K562 (cell line): ENCODE results near the gene NAA50. TPM values are rescaled to one million over a fixed set of nuclear protein-coding genes. Genes with fewer than 3 reads are reported as not detected.
A peak's percentile ranks its signal among the peaks of the same experiment; 100 is the strongest.

Experiments used
- CEBPG ChIP-seq, 3 experiments: fragments of 200-800 bp in 1 of 3; sonication (Bioruptor generic) in 1 of 3; sonication (generic) in 1 of 3; formaldehyde crosslinking in 1 of 3; IDR thresholded peaks in 2 of 3; conservative IDR thresholded peaks in 1 of 3; 2 replicates each; pipeline versions ENCODE4 v1.6.1 to v1.8.0; 2016 to 2022; ENCODE audit warnings: missing compliant biosample characterization in 2 of 3, missing genetic modification characterization in 2 of 3, mild to moderate bottlenecking in 1 of 3, missing genetic modification reagents in 1 of 3
- CHCHD3 ChIP-seq: fragments of 250-450 bp; sonication (Bioruptor Pico); IDR thresholded peaks from 2 replicates; pipeline ENCODE4 v2.1.2; 2022; ENCODE audit warnings: mild to moderate bottlenecking
- ESRRA ChIP-seq: fragments of 450-650 bp; IDR thresholded peaks from 2 replicates; pipeline ENCODE4 v1.6.1; 2014; ENCODE audit warnings: low read depth, mild to moderate bottlenecking, moderate library complexity, borderline replicate concordance
- FOXJ2 ChIP-seq: fragments of 200-800 bp; sonication (Bioruptor generic); IDR thresholded peaks from 2 replicates; pipeline ENCODE4 v1.6.1; 2016; ENCODE audit warnings: missing genetic modification characterization, missing compliant biosample characterization
- HEY1 ChIP-seq: fragments of 250-450 bp; sonication (Bioruptor Pico); IDR thresholded peaks from 2 replicates; pipeline ENCODE4 v1.5.0; 2020; ENCODE audit warnings: mild to moderate bottlenecking, moderate library complexity, borderline replicate concordance
- HNRNPL ChIP-seq: fragments of 200-400 bp; formaldehyde crosslinking; IDR thresholded peaks from 2 replicates; pipeline ENCODE4 v1.6.1; 2017; ENCODE audit warnings: low read depth, mild to moderate bottlenecking, low read length
- ILK ChIP-seq: fragments of 450-650 bp; IDR thresholded peaks from 2 replicates; pipeline ENCODE4 v1.6.1; 2016; ENCODE audit warnings: missing genetic modification characterization, low read depth, mild to moderate bottlenecking, missing compliant biosample characterization, moderate library complexity, borderline replicate concordance
- JUND ChIP-seq, 2 experiments: IDR thresholded peaks; 2 replicates in 1 of 2; 3 replicates in 1 of 2; pipeline ENCODE4 v1.6.1; 2011; ENCODE audit warnings: borderline replicate concordance in 2 of 2, low read depth in 2 of 2, low read length in 2 of 2, improper control_type of control experiment in 1 of 2, missing biosample characterization in 1 of 2, missing genetic modification characterization in 1 of 2, missing genetic modification reagents in 1 of 2
- KLF1 ChIP-seq: fragments of 450-650 bp; IDR thresholded peaks from 2 replicates; pipeline ENCODE4 v1.6.1; 2016; ENCODE audit warnings: missing genetic modification characterization, missing compliant biosample characterization
- MAZ ChIP-seq, 2 experiments: fragments of 450-650 bp in 1 of 2; sonication (generic) in 1 of 2; formaldehyde crosslinking; IDR thresholded peaks in 1 of 2; conservative IDR thresholded peaks in 1 of 2; 2 replicates each; pipeline versions ENCODE4 v1.4.0 to v1.5.0; 2020; ENCODE audit warnings: mild to moderate bottlenecking in 1 of 2, missing genetic modification reagents in 1 of 2
- NBN ChIP-seq: fragments of 450-650 bp; IDR thresholded peaks from 2 replicates; pipeline ENCODE4 v1.6.1; 2016; ENCODE audit warnings: low read depth, mild to moderate bottlenecking
- NFRKB ChIP-seq: fragments of 450-650 bp; IDR thresholded peaks from 2 replicates; pipeline ENCODE4 v1.6.1; 2016; ENCODE audit warnings: low read depth
- NRF1 ChIP-seq, 2 experiments: fragments of 450-650 bp; IDR thresholded peaks in 1 of 2; conservative IDR thresholded peaks in 1 of 2; 2 replicates each; pipeline ENCODE4 v1.6.1; 2014; ENCODE audit warnings: mild to moderate bottlenecking in 2 of 2
- PCBP1 ChIP-seq: fragments of 200-400 bp; formaldehyde crosslinking; IDR thresholded peaks from 2 replicates; pipeline ENCODE4 v1.6.1; 2018; ENCODE audit warnings: mild to moderate bottlenecking, low read depth, low read length; ENCODE audit not compliant: poor library complexity, severe bottlenecking
- PCBP2 ChIP-seq: fragments of 200-400 bp; formaldehyde crosslinking; IDR thresholded peaks from 2 replicates; pipeline ENCODE4 v1.6.1; 2018; ENCODE audit warnings: low read length, low read depth, mild to moderate bottlenecking, moderate library complexity; ENCODE audit not compliant: poor library complexity, severe bottlenecking
- PML ChIP-seq: IDR thresholded peaks from 2 replicates; pipeline ENCODE4 v1.6.1; 2012; ENCODE audit warnings: low read length, inconsistent platforms
- POLR2A ChIP-seq: fragments of 450-650 bp; conservative IDR thresholded peaks from 2 replicates; pipeline ENCODE4 v1.6.1; 2016
- RB1 ChIP-seq: fragments of 450-650 bp; IDR thresholded peaks from 2 replicates; pipeline ENCODE4 v1.6.1; 2017; ENCODE audit warnings: low read depth, mild to moderate bottlenecking
- SIN3A ChIP-seq, 2 experiments: fragments of 150-350 bp in 1 of 2; IDR thresholded peaks; 2 replicates each; pipeline ENCODE4 v1.6.1; 2011 to 2016; ENCODE audit warnings: borderline replicate concordance in 2 of 2, low read depth in 2 of 2, low read length in 2 of 2, mild to moderate bottlenecking in 2 of 2, moderate library complexity in 2 of 2; ENCODE audit not compliant: control insufficient read depth in 1 of 2
- ZFX ChIP-seq: sonication (generic); formaldehyde crosslinking; IDR thresholded peaks from 2 replicates; pipeline ENCODE4 v1.8.0; 2022; ENCODE audit warnings: mild to moderate bottlenecking, missing genetic modification reagents, moderate library complexity
- polyA plus RNA-seq, 8 experiments: library from polyadenylated mRNA; depleted of rRNA in 4 of 8; stranded (reverse) in 5 of 8; unstranded in 3 of 8; fragments of >200 nt; fragmentation: Nextera tagmentation in 2 of 8; fragmentation: Illumina TruSeq in 1 of 8; extraction: Ambion mirVana in 2 of 8; extraction: Trizol in 1 of 8; gene quantifications; 2 replicates each; pipeline versions ENCODE4 v1.2.1 to v1.2.3, GENCODE V29; 2011 to 2014; ENCODE audit warnings: inconsistent platforms in 1 of 8, missing spikeins in 1 of 8
- total RNA-seq, 7 experiments: library from RNA; depleted of rRNA in 6 of 7; stranded (reverse); fragments of >200 nt in 6 of 7; fragmentation: Illumina TruSeq in 2 of 7; extraction: Trizol in 2 of 7; gene quantifications; 2 replicates each; pipeline versions ENCODE4 v1.2.1 to v1.2.3, GENCODE V29; 2011 to 2021; ENCODE audit warnings: low replicate concordance in 1 of 7
- TF ChIP-seq, protein P1 (sequence below), 2 experiments: fragments of 450-650 bp; conservative IDR thresholded peaks; 2 replicates each; pipeline ENCODE4 v1.6.1; 2017; ENCODE audit warnings: mild to moderate bottlenecking in 2 of 2, moderate library complexity in 2 of 2
- TF ChIP-seq, protein P2 (sequence below), 2 experiments: fragments of 450-650 bp; IDR thresholded peaks; 2 replicates each; pipeline ENCODE4 v1.6.1; 2016
- TF ChIP-seq, protein P3 (sequence below): sonication (generic); formaldehyde crosslinking; IDR thresholded peaks from 2 replicates; pipeline ENCODE4 v1.9.0; 2022; ENCODE audit warnings: mild to moderate bottlenecking, missing genetic modification reagents

The NAA50 gene
- total and polyA plus RNA-seq, 9 of the 15 experiments (the other 6 are each of a cell fraction or from before 2014, with no cell fraction given): 40.0 to 301 (median 112) TPM

DNA sequence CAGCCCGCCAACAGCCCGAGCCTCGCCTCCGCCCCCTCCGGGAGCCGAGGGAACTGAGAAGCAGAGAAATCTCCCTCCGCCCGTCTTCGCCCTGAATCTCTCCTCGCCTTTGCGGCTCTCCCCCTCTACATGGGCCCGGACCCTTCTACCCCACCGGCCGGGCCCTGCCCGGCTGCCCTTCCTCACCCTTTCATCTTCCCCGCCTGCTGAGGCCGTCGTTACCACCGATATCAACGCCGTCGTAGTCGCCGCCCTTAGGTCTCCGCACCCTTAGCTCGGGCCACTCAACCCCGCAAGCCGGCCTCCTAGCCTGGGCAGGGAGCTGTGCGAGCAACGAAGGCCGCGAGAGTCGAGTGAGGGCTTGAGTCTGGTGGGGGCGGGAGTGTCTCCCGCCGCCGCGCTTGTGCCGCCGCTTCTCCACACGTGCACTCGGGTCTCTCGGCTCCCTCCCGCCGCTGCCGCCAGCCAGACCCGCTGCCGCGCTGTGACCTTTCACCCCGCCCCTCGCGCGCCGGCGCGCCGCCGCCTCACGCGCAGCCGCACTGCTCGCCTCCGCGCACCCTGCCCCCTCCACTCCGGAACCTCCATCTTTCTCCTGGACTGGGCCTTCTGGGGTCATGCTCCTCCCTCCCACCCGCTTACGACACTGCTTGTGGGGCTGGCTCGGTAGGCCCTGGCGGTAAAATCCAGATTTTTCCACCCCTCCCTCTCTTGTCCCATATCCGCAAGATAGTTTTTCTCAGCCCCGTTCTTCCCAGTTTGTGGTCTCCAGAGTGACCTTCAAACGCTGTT lies at the start of gene NAA50 (continued):
- TF ChIP-seq ILK (tag) (no peak), NFRKB (peak; percentile 93; the same call in 1 of the 2 replicates), ESRRA (peak; percentile 61; the same call in 1 of the 2 replicates), SIN3A (IDR thresholded peaks at IDR 0.05; ENCODE audit: borderline replicate concordance in 2 of 2, control insufficient read depth in 1 of 2, low read depth in 2 of 2, low read length in 2 of 2) (0 out of 4 replicates have a peak, but pooled peaks of 1 of the 2 experiments have one; percentile 48), HNRNPL (no peak), POLR2A (peak; percentile 84), FOXJ2 (0 out of 2 replicates have a peak, but pooled peaks have one; percentile 34), CEBPG (CRISPR knock-in tag; IDR thresholded peaks at IDR 0.05) (no peak), CEBPG (tag; conservative IDR thresholded peaks at IDR 0.05 in 1 of 2, IDR thresholded peaks at IDR 0.05 in 1 of 2) (no peak), MAZ (CRISPR knock-in tag; conservative IDR thresholded peaks at IDR 0.05 in 1 of 2, IDR thresholded peaks at IDR 0.05 in 1 of 2) (peak; percentile 76 to 78; a peak in 2 of 4 replicates), ZFX (CRISPR knock-in tag) (peak; percentile 84), NRF1 (conservative IDR thresholded peaks at IDR 0.05 in 1 of 2, IDR thresholded peaks at IDR 0.05 in 1 of 2) (peak; percentile 94), CHCHD3 (0 out of 2 replicates have a peak, but pooled peaks have one; percentile 53), NBN (peak; percentile 21; the same call in 1 of the 2 replicates), JUND (IDR thresholded peaks at IDR 0.05; ENCODE audit: borderline replicate concordance, low read depth, low read length) (no peak), JUND (tag; IDR thresholded peaks at IDR 0.05; ENCODE audit: borderline replicate concordance, low read depth, low read length) (no peak), PCBP2 (no peak), RB1 (peak; percentile 54; the same call in 1 of the 2 replicates), KLF1 (no peak), PCBP1 (peak; percentile 55), HEY1 (CRISPR knock-in tag) (no peak), PML (peak; percentile 40; the same call in 1 of the 2 replicates)
- TF ChIP-seq, protein P1, sequence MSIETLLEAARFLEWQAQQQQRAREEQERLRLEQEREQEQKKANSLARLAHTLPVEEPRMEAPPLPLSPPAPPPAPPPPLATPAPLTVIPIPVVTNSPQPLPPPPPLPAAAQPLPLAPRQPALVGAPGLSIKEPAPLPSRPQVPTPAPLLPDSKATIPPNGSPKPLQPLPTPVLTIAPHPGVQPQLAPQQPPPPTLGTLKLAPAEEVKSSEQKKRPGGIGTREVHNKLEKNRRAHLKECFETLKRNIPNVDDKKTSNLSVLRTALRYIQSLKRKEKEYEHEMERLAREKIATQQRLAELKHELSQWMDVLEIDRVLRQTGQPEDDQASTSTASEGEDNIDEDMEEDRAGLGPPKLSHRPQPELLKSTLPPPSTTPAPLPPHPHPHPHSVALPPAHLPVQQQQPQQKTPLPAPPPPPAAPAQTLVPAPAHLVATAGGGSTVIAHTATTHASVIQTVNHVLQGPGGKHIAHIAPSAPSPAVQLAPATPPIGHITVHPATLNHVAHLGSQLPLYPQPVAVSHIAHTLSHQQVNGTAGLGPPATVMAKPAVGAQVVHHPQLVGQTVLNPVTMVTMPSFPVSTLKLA (conservative IDR thresholded peaks at IDR 0.05): peak; percentile 48 to 78
- TF ChIP-seq, protein P2, sequence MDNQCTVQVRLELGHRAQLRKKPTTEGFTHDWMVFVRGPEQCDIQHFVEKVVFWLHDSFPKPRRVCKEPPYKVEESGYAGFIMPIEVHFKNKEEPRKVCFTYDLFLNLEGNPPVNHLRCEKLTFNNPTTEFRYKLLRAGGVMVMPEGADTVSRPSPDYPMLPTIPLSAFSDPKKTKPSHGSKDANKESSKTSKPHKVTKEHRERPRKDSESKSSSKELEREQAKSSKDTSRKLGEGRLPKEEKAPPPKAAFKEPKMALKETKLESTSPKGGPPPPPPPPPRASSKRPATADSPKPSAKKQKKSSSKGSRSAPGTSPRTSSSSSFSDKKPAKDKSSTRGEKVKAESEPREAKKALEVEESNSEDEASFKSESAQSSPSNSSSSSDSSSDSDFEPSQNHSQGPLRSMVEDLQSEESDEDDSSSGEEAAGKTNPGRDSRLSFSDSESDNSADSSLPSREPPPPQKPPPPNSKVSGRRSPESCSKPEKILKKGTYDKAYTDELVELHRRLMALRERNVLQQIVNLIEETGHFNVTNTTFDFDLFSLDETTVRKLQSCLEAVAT (IDR thresholded peaks at IDR 0.05): peak in 1 of 2 experiments; percentile 47; a peak in 1 of 4 replicates
- TF ChIP-seq, protein P3, sequence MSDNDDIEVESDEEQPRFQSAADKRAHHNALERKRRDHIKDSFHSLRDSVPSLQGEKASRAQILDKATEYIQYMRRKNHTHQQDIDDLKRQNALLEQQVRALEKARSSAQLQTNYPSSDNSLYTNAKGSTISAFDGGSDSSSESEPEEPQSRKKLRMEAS (CRISPR knock-in tag): peak; percentile 26
